ENCODE measurements around the gene RNF31. TPM values are rescaled to one million over a fixed set of nuclear protein-coding genes. Genes with fewer than 3 reads are reported as not detected.

RNF31 gene
- total and polyA plus RNA-seq, 2 donors (not counting 3 experiments of a cell fraction or from before 2014, with no cell fraction given), result 32.3 to 69.7 TPM

- no peak overlapping the region for H3K27ac ChIP-seq (ENCODE audit: insufficient read depth, low read depth, low read length)
- dilution Hi-C loops (cut with MboI; ENCODE audit: extremely low pct_ligation_motif_present, low sequenced_read_pairs), result no loop called here
- ChIA-PET POLR2A (interaction anchor here (0.5 kb wide), 1 partner anchor 10 kb away, joined by 3 read pairs; no protein-coding TSS in a partner anchor), CTCF (interaction anchor here (0.9 kb wide), 1 partner anchor 89 kb away, joined by 3 read pairs; no protein-coding TSS in a partner anchor)
- intact Hi-C loops (cut with micrococcal nuclease), result no loop called here
- no peaks in the 10 kb centered on the region for H4K20me1 ChIP-seq (replicated peaks; ENCODE audit: control insufficient read depth, extremely low read depth, insufficient read depth, low read length)
- H3K9me3 ChIP-seq (replicated peaks; ENCODE audit: control insufficient read depth, insufficient read depth, low read length), result no peaks in the 10 kb centered on the region
- H3K36me3 ChIP-seq (ENCODE audit: control insufficient read depth in 2 of 2, extremely low read depth in 1 of 2, insufficient read depth in 2 of 2, low read length in 2 of 2), result peaks cover 6 to 32% of the 10 kb centered on the region in 2 experiments
- BruUV-seq (replicated peaks), result no TSS peak
- H3K4me2 ChIP-seq (ENCODE audit: insufficient read depth, low read length), result no peak overlapping the region
- no peaks in the 10 kb centered on the region for H3K4me1 ChIP-seq (ENCODE audit: control insufficient read depth, extremely low read depth, insufficient read depth, low read length)
- H3K79me2 ChIP-seq (ENCODE audit: control insufficient read depth, insufficient read depth, low read length), result no peaks in the 10 kb centered on the region
- no peaks in the 10 kb centered on the region for H3K9me1 ChIP-seq (replicated peaks; ENCODE audit: control insufficient read depth, extremely low read depth, insufficient read depth, low read length)
- no peak overlapping the region for H3K4me3 ChIP-seq (replicated peaks in 1 of 3; ENCODE audit: insufficient read depth in 1 of 3, low read depth in 1 of 3, low read length in 3 of 3)
- H2AFZ ChIP-seq (ENCODE audit: low read depth, low read length), result no peak overlapping the region
- H3K9ac ChIP-seq (replicated peaks; ENCODE audit: extremely low read depth, insufficient read depth, low read length), result no peak overlapping the region
- DNase-seq (ENCODE audit: low read depth, low spot score) (no peak), FAIRE-seq (no peak)
- TF ChIP-seq MAX (IDR thresholded peaks at IDR 0.05; ENCODE audit: insufficient read depth, insufficient read length) (no peak), POLR2AphosphoS5 (IDR thresholded peaks at IDR 0.05; ENCODE audit: insufficient read depth, low read depth, low read length) (no peak), JUN (IDR thresholded peaks at IDR 0.05; ENCODE audit: borderline replicate concordance, insufficient read depth, insufficient read length, low read depth) (no peak), MYC (IDR thresholded peaks at IDR 0.05; ENCODE audit: low read depth, low read length) (no peak), POLR2A (IDR thresholded peaks at IDR 0.05; ENCODE audit: low read depth, low read length) (no peak), EZH2 (IDR thresholded peaks at IDR 0.05; ENCODE audit: borderline replicate concordance, low read depth, low read length, severe bottlenecking) (no peak), GATA2 (IDR thresholded peaks at IDR 0.05; ENCODE audit: insufficient read depth, insufficient read length, low read depth, low read length) (no peak), FOS (IDR thresholded peaks at IDR 0.05; ENCODE audit: borderline replicate concordance, insufficient read depth, low read length) (no peak)
- TF ChIP-seq, protein P1, sequence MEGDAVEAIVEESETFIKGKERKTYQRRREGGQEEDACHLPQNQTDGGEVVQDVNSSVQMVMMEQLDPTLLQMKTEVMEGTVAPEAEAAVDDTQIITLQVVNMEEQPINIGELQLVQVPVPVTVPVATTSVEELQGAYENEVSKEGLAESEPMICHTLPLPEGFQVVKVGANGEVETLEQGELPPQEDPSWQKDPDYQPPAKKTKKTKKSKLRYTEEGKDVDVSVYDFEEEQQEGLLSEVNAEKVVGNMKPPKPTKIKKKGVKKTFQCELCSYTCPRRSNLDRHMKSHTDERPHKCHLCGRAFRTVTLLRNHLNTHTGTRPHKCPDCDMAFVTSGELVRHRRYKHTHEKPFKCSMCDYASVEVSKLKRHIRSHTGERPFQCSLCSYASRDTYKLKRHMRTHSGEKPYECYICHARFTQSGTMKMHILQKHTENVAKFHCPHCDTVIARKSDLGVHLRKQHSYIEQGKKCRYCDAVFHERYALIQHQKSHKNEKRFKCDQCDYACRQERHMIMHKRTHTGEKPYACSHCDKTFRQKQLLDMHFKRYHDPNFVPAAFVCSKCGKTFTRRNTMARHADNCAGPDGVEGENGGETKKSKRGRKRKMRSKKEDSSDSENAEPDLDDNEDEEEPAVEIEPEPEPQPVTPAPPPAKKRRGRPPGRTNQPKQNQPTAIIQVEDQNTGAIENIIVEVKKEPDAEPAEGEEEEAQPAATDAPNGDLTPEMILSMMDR (IDR thresholded peaks at IDR 0.05; ENCODE audit: extremely low read depth in 1 of 2, insufficient read depth in 1 of 2, low read depth in 1 of 2, low read length in 2 of 2), result no peak
- no peaks in the 10 kb centered on the region for H3K27me3 ChIP-seq (ENCODE audit: control insufficient read depth in 2 of 2, insufficient read depth in 2 of 2, low read length in 2 of 2)
Observed at GRCh38 chr14:24207104-24207551, 59.8 kb downstream of the RNF31 start.
